ENCODE data around the gene PSD4. TPM values are rescaled to one million over a fixed set of nuclear protein-coding genes. Genes with fewer than 3 reads are reported as not detected.

Gene PSD4
- total RNA-seq, 1 experiment from 2014 or later, result 46.6 TPM

GRCh38 chr2:113219889-113220641, 46.3 kb downstream of the PSD4 start:
- Histone ChIP-seq H3K9ac (ENCODE audit: low read length) (no peak overlapping the region), H3K27me3 (ENCODE audit: low read length) (no peaks in the 10 kb centered on the region), H2AFZ (ENCODE audit: low read length) (no peak overlapping the region), H3K79me2 (ENCODE audit: low read length) (no peaks in the 10 kb centered on the region), H4K20me1 (ENCODE audit: low read length) (no peaks in the 10 kb centered on the region), H3K36me3 (ENCODE audit: low read depth, low read length) (no peaks in the 10 kb centered on the region), H3K4me2 (ENCODE audit: low read length) (no peak overlapping the region), H3K4me1 (ENCODE audit: insufficient read depth, low read length) (no peaks in the 10 kb centered on the region), H3K4me3 (ENCODE audit: low read length) (no peak overlapping the region), H3F3A (ENCODE audit: low read length, unreplicated experiment) (no peaks in the 10 kb centered on the region), H3K9me2 (replicated peaks; ENCODE audit: low read length) (peaks cover 3% of the 10 kb centered on the region; the same call in 1 of the 2 replicates), H3K27ac (ENCODE audit: low read length) (no peak overlapping the region), H3K9me3 (ENCODE audit: low read length) (no peaks in the 10 kb centered on the region)
- no peak for TF ChIP-seq EZH2phosphoT487 (IDR thresholded peaks at IDR 0.05; ENCODE audit: borderline replicate concordance, low read length)
- TF ChIP-seq CTCF (conservative IDR thresholded peaks at IDR 0.05; ENCODE audit: low read depth, low read length), result no peak
- TF ChIP-seq EZH2 (IDR thresholded peaks at IDR 0.05; ENCODE audit: low read length, unreplicated experiment), result no peak
- no TSS peak for BruUV-seq (replicated peaks)
- DNase-seq, result peak; percentile 33
- ATAC-seq, result peak; percentile 56
- intact Hi-C loops (cut with micrococcal nuclease), result no loop called here
- ChIA-PET POLR2A (ENCODE audit: unreplicated experiment) (interaction anchor here (0.7 kb wide), 1 partner anchor 397 kb away, joined by 5 read pairs; no protein-coding TSS in a partner anchor), CTCF (no interaction called here)

- no peak overlapping the region for H3K4me3 ChIP-seq (ENCODE audit: low read length)
- H3F3A ChIP-seq (ENCODE audit: low read length, unreplicated experiment), result no peaks in the 10 kb centered on the region
- H3K4me1 ChIP-seq (ENCODE audit: insufficient read depth, low read length), result no peaks in the 10 kb centered on the region
- H3K9ac ChIP-seq (ENCODE audit: low read length), result no peak overlapping the region
- H3K9me2 ChIP-seq (replicated peaks; ENCODE audit: low read length), result peaks cover 3% of the 10 kb centered on the region; the same call in 1 of the 2 replicates
- H3K27me3 ChIP-seq (ENCODE audit: low read length), result no peaks in the 10 kb centered on the region
- ATAC-seq, result no peak
- TF ChIP-seq EZH2phosphoT487 (IDR thresholded peaks at IDR 0.05; ENCODE audit: borderline replicate concordance, low read length) (no peak), EZH2 (IDR thresholded peaks at IDR 0.05; ENCODE audit: low read length, unreplicated experiment) (no peak), CTCF (conservative IDR thresholded peaks at IDR 0.05; ENCODE audit: low read depth, low read length) (no peak)
- CTCF ChIA-PET, result no interaction called here
- no peaks in the 10 kb centered on the region for H3K9me3 ChIP-seq (ENCODE audit: low read length)
- H3K27ac ChIP-seq (ENCODE audit: low read length), result no peak overlapping the region
- intact Hi-C loops (cut with micrococcal nuclease), result no loop called here
- no peak for DNase-seq
- H3K4me2 ChIP-seq (ENCODE audit: low read length), result no peak overlapping the region
- no peaks in the 10 kb centered on the region for H3K79me2 ChIP-seq (ENCODE audit: low read length)
- BruUV-seq (replicated peaks), result no TSS peak
- no peaks in the 10 kb centered on the region for H4K20me1 ChIP-seq (ENCODE audit: low read length)
- H3K36me3 ChIP-seq (ENCODE audit: low read depth, low read length), result no peaks in the 10 kb centered on the region
- POLR2A ChIA-PET (ENCODE audit: unreplicated experiment), result no interaction called here
- H2AFZ ChIP-seq (ENCODE audit: low read length), result no peak overlapping the region
These were observed 47.4 kb downstream of the PSD4 start for GRCh38 chr2:113220970-113221708.

GRCh38 chr2:113221846-113222245, 48.1 kb downstream of the PSD4 start:
- no peak overlapping the region for H2AFZ ChIP-seq (ENCODE audit: low read length)
- no TSS peak for BruUV-seq (replicated peaks)
- no peaks in the 10 kb centered on the region for H3K4me1 ChIP-seq (ENCODE audit: insufficient read depth, low read length)
- ATAC-seq (no peak), DNase-seq (no peak)
- intact Hi-C loops (cut with micrococcal nuclease), result no loop called here
- H3K4me2 ChIP-seq (ENCODE audit: low read length), result no peak overlapping the region
- TF ChIP-seq EZH2 (IDR thresholded peaks at IDR 0.05; ENCODE audit: low read length, unreplicated experiment), result no peak
- TF ChIP-seq EZH2phosphoT487 (IDR thresholded peaks at IDR 0.05; ENCODE audit: borderline replicate concordance, low read length), result no peak
- TF ChIP-seq CTCF (conservative IDR thresholded peaks at IDR 0.05; ENCODE audit: low read depth, low read length), result no peak
- no peak overlapping the region for H3K9ac ChIP-seq (ENCODE audit: low read length)
- H3K27me3 ChIP-seq (ENCODE audit: low read length), result no peaks in the 10 kb centered on the region
- H3K4me3 ChIP-seq (ENCODE audit: low read length), result no peak overlapping the region
- no peaks in the 10 kb centered on the region for H3K79me2 ChIP-seq (ENCODE audit: low read length)
- no peaks in the 10 kb centered on the region for H3K9me3 ChIP-seq (ENCODE audit: low read length)
- H3F3A ChIP-seq (ENCODE audit: low read length, unreplicated experiment), result no peaks in the 10 kb centered on the region
- H3K36me3 ChIP-seq (ENCODE audit: low read depth, low read length), result no peaks in the 10 kb centered on the region
- no peak overlapping the region for H3K27ac ChIP-seq (ENCODE audit: low read length)
- CTCF ChIA-PET, result no interaction called here
- H4K20me1 ChIP-seq (ENCODE audit: low read length), result no peaks in the 10 kb centered on the region
- peaks cover 3% of the 10 kb centered on the region; the same call in 1 of the 2 replicates for H3K9me2 ChIP-seq (replicated peaks; ENCODE audit: low read length)
- POLR2A ChIA-PET (ENCODE audit: unreplicated experiment), result no interaction called here

Measured in PC-3 (cell line).